T-helper 1 cell (primary cell): Measurements from ENCODE around the gene ARL15.

Experiments used
- DNase-seq, 5 donors: peaks; one replicate each; pipeline ENCODE4 v3.0.0-alpha.2; 2012 to 2020

Gene ARL15

DNA sequence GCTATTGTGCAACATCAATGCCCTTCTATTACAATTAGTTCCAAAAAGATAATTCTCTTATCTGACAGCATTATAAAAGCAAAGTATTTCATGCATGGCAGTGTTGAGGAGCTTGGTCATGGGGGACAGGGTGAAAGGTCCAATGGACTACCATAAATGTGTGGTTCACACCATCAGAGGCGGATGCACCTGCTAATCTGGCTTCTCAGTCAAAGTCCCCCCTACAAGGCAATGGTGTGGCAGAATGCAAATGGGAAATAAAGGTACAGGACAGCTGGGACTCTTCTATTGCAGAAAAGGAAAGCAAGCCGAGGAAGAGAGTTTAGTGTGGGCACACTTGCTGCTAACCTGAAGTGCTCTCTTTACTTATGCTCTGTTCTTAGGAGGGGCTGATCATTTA lies 380.8 kb downstream of the ARL15 start:
- DNase-seq, result no peak

DNA sequence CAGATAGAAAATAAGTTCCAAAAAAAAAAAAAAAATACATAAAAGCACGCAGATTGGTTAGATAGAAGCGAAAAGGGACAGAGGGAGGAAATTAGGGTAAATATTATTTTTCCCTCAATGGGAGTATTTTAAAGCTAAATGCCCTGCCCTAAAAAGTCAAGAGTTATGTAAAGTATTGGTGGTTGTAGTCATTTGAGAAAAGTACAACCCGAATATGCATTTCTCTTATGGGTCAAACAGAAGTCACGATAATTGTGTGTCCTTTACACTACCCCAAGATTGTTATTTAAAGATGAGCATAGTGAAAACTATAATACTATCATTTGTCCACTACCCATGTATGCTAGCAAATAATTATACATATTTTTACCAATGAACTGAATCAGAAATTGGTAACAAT lies 381.2 kb downstream of the ARL15 start:
- no peak for DNase-seq

DNA sequence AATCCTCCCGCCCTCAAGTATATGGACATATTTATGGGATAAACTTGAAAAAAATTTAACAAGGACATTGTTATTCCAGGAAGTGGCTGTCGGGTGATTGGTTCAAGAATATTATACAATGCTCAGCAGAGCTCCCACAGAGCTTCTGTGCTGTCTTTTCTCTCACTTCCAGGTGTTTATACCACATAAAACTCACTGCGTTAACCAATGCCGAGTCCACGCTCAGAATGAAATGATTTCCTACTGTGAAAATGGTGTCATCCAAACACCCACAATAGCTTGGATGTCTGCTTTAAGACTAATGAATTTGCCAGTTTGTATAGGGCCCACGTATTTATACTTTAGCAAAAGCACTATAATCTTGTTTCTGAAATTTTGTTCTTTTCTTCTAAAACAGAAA lies 381.7 kb downstream of the ARL15 start:
- no peak for DNase-seq

DNA sequence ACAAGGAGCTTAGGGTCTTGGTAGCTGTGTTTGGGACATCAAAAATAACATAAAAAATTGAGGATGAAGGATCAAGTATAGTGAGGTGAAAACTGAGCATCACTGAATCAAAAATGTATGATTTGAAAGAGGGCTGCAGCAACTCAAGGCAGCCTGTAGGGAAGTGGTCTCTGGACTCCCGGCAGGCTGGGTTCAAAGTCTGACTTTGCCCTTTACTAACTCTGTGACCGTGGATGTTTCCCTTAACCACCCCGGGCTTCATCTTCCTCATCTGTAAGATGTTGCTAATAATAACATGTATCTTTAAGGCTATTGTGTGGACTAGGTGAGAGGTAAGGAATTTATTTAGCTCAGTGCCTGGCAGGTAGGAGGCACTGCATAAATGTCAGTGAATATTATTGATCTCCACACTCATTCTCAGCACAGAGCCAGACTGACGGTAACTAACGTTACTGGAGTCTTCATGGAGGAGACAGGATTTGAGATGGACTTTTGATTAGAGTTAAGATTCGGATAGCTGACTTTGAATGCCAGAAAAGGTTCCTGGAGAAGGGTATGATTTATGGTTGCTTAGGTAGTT lies 382.6 kb downstream of the ARL15 start:
- DNase-seq, result no peak

DNA sequence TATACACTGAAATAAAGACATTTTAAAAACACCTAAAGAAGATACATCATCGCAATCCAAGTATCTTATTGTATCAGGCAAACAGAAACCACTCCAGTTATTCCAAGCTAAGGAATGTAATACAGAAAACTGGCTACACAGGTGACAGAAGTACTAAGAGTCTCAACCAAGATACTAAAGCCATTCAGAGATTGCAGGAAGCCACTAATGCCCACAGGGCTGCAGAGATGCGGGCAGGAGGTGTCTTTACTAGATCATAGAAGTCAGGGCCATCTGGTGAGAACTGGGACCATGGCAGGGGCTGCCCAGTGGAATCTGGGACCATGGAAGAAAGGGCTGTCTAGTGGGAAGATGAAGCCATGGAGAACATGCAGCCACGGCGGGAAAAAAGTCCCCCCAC lies 384.3 kb downstream of the ARL15 start:
- no peak for DNase-seq

DNA sequence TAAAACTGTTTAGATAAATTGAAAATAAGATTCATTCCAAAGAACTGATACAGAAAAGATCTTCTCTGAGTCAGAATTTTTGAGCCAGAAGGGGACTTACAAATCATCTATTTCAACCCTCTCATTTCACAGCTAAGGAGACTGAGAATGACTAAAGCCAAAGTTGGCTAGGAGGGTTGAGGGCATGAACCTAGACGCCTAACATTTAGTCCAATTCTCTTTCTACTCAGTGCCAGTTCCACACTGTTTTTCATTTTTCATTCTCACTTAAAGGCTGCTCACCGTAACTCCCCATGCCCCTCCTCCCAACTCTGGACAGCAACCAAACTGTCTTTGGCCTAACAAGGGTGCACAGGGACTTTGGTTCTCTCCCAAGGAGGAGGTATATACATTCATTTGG lies 386.0 kb downstream of the ARL15 start:
- no peak for DNase-seq

DNA sequence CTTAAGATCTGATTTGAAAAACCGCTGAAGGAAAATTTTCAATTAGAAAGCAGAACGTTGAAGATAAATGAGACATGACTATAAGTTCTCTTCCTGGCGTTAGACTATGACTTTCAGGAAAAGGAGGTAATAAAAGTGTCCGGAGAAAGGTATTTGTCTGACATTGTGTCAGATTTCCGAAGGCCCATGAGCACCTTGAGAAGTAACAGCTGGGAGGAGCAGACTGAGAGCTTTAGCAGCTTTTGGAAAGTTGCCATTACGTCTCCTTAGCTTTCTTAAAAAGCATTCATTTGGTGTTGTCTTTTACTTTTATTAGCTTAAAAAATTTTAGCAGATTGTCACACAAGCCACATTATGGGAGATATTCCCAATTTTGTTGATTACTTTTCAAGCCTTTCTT lies 386.4 kb downstream of the ARL15 start:
- no peak for DNase-seq

DNA sequence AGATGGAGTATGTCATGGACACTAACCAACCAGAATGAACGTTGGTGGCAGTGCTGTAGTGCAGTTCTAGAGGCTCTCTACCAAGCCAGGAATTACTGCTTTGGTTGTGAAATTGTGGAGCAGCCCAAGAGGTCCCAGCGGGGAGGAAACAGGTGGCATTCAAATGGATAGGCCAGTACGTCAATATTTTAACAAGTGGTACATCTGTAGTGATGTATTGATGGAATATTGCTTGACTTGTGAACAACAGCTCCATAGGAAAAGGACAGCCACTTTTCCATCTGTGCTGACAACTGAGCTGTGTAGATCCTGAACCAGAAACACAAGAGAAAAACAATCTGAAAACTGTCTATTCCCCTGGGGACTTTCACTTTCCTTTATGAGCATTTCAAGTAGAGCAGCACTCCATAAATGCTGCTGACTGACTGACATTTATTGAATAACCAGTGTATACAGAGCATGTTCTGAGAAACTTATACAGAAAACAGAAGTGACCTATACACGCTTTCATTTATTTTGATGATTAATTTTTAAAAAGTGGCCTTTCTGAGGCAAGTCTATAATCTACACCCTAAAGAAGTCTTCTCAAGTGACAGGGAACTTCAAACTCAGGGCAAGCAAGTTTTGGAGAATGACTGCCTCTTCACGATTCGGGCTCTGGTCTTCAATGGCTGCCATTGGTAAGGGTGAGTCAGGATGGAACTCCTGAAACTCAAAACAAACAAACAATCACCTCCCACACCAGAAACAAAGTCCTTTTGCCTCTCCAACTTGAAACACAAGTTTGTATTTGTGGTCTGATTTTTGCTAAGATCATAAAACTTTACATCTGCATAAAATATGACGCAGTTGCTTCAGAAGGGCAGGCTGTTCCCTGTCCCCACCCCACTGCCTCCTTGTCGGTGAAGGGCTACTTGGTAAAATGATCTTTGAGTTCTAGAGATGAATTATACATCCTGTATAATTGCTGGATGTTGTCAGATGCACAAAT lies 387.6 kb downstream of the ARL15 start:
- DNase-seq, result no peak

DNA sequence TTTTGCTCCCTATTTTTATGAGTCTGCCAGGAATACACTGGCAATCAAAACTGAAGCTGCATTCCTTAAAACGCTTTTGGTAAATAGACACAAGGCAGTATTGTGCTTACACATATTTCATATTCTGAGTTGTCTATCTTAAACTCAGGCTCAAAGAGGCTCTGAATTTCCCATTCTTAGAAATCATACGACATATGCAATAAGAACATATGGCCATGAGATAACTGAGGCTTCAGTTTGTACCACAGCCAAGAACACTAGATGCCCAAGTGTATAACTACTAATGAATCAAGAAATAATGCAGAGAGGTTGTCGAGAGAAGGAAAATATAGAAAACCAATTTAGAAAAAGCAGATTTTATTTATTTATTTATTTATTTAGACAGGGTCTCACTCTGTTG lies 392.5 kb downstream of the ARL15 start:
- no peak for DNase-seq

DNA sequence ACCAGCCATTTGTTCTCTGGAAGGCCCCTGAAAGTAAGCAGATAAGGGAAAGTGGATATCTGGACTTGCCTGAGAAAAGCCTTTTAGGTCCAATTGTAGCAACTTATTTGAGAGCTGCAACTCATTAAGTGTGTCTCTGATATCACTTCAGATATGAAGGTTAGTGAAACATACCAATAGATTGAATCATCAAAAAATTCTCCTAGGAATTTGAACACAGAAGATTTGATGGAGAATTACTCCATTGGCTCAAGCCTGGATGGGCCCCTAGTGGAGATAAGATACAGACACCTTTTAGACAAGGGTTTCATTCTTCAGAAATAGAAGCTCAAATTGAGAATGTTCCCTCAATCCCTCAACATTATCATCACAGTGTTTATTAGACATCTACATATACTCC lies 393.3 kb downstream of the ARL15 start:
- DNase-seq, result no peak

DNA sequence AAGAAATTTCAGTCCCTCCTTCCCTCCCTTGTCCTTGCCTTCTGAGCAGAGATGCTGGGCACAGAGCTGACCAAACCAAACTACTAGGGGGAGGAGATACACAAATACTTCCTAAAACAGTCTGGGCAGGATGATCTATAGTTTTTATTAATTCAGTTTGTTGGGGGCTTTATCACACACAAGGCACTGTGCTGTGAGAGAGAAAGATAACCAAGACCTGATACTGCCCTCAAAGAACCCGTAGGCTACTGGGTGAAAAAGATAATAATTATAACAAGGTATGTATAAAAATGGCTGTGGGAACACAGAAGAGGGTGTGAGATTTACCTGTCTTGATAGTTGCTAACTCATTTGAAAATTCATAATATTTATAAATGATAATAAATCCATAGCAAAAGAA lies 395.3 kb downstream of the ARL15 start:
- DNase-seq, result no peak

DNA sequence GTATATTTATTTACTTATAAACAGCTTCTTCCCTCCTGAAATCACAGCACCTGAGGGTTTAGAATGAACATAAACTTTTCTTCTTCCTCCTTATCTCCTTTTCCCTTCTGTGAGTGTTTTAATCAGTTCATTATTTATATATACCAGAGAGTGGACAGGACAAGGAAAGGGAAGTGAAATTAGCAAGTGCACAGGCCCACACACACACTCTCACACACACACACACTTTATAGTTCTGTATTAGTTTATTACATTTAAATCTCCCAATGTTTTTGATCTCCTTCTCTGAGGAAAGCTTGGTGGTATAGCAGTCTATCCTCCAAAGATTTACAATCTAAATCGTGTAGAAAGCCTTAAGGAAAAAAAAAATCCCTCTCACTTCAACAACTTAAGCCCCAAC lies 396.4 kb downstream of the ARL15 start:
- no peak for DNase-seq

DNA sequence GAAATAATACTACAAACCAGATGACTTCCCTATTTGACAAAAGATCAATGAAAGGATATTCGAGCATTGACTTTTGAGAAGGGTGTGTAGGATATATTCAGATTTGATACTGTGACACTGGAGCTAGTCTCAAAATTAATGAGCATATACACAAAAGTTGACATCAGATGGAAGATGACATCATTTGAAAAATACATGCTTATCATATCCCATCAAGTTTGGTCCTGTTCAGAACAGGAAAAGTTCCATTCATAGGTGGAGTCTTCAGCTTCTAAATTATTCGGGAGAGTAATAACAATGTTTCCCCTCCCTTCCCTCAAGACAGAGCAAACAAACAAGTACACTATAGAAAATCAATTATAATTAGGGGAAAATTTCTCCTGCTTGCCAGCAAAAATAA lies 401.6 kb downstream of the ARL15 start:
- no peak for DNase-seq

DNA sequence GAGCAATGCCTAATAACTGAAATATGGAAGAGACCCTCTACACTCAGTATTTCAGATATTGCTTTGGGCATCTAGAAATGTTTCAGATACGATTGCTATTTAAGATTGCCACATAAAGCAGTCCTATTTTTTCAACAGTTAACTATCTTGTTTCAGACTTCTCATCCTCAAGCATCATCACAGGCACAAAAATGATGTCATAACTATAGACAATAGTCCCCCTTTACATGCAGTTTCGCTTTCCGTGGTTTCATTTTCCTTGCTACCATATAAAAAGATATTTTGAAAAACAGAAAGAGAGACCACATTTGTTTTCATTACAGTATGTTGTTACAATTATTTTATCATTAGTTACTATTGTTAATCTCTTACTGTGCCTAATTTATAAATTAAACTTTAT lies 402.5 kb downstream of the ARL15 start:
- DNase-seq, result no peak

DNA sequence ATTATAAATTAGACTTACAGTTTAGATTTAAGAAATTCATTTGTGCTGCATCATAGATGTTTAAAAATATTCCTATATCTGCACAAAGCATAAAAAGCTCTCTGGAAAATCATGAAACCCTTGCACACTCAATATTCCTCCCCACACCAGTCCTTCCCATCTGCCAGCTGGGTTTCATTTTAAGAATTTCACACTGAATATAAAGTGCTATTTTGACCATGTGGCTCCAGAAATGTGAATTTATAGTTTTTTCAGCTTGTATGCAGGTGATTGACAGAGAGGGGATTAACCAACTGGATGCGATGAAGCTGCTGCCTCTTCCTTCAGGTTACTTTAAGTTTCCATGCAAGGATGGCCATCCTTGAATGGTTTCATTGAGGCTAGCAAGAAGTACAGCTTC lies 403.6 kb downstream of the ARL15 start:
- no peak for DNase-seq

DNA sequence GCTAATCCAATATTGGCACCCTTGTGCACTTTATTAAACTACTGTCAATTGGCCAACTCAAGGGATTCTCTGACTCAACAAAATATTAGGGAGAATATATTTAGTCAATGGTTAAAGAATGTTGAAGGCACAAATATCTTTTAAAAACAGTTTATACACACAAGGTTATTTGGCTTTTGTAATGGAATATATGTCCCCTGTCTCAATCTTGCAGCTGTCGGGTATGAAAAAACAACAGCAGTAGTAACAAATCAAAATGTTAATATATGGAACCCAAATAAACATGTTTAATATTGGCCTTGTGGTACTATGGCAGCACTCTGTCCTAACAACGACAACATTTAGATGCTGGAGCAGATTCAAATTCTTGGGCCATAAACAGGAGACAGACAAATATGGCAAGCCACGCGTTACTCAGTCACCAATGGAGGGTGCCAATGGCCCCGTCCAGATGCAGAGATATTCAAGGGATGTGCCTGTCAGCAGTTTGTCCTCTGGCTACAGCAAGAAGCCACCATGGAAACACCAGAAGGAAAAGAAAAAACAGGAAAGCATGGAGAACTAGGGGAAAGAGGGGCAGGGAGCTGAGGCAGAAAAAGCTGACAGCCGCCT lies 408.0 kb downstream of the ARL15 start:
- DNase-seq, result no peak

DNA sequence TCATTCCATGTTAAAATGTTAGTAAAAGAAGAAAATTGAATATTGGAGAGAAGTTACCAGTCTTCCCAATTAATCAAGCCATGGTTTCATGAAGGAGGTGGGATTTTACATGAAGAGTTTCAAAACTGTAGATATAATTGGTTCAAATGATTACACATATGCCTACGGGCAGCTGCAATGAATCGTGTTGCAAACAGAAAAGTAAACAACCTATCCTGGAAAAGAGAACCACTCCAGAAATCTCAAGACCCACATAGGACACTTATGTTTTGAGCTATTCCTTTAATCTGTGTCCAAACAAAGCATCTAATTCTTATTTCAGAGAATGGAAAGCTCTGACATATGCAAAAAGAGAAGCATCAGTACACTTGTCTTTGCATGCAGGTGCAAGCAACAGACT lies 409.7 kb downstream of the ARL15 start:
- no peak for DNase-seq

DNA sequence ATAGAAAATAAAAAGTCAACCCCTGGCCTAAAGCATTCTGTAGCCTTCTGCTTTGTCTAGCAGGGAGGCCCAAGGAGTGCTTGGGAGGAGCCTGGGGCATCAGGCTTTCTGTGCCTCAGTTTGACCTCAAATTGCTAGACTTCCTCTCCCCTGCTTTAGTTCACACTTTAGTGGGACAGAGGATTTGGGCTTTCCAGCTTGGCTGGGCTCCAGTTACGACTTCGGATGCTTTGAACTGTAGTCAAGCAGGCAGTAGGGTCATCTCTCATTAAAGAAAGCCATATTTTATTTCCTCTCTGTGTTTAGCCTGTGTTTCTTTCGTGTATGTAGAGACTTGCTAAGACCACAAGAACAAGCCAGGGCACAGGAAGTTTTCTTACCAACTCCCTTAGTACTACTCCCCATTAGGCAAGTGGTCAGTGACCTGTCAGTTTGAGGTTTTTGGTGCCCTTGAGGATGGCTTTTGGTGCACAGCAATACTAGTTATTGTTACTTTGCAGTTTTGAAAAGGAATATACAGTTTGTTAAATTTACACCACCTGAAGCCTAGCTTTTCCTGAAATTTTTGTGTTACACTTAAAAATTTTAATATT lies 415.2 kb downstream of the ARL15 start:
- DNase-seq, result no peak

DNA sequence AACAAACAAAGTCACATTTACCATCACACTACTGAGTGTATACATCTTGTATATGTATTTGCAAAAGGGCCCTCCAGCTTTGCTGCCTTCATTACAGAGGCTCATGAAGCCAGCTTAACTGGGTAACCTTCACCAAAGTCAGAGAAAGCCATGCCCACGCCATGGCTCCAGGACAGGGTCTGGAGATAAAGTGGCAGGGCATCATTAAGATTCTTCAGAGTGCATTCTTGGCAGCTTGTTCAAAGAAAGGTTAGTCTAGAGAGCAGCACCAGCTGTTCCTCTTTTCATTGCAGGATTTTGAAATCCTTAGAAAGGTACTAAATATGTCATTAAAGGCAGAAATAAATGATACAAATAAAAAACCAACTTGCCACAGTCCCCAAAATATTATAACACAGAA lies 416.7 kb downstream of the ARL15 start:
- no peak for DNase-seq

DNA sequence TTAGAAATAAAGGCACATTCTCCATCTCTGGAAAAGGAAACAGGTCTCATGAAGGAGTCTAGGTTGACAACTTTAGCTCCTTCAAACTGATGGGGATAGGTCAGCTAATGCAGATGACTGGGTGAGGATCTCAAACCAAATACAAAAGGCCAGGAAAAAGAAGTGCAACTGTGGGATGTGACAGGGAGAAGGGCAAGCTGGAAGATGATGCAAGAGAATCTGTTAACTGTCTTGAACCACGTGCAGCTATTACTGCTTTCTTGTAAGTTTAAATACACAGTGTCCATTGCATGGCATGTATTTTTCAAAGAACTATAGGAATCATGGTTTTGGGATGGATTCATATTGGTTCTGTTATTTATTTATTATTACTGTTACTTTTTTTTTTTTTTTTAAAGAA lies 418.1 kb downstream of the ARL15 start:
- DNase-seq, result no peak

DNA sequence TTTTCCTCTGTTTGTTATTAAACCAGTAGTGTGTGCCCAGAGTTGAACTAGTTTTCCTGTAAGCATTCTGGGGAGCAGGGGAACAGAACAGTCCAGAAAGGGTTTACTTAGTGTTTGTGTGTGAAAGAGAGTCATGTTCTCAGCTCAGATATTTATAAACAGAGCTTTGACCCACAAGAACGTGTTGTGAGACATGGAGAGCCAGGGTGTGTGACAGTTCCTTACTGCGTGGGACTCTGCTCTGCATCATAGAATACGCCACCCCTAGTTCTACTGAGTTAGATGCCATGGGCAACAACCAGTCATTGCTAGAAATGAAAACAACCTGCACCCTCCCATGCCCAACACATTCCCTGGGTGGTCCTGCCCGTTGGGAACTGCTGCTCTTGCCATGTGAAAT lies 419.2 kb downstream of the ARL15 start:
- DNase-seq, result no peak

DNA sequence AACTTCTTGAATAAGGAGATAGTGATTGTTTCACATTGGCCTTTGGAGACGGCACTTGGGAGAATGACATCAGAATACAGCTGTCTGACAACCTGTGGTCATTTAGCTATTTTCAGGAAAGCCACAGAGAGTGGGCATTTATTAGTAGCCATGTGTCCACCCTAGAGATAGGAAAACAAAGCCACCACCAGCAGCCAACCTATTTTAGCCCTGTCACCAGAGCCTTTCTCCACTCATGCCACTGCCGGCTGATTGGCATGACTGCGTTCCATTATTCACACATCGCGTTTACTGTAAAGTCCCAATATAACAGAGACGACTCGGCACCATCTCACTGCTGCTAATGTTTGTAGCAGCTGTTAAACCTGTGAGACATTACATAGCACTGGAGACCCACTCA lies 419.9 kb downstream of the ARL15 start:
- DNase-seq, result no peak

DNA sequence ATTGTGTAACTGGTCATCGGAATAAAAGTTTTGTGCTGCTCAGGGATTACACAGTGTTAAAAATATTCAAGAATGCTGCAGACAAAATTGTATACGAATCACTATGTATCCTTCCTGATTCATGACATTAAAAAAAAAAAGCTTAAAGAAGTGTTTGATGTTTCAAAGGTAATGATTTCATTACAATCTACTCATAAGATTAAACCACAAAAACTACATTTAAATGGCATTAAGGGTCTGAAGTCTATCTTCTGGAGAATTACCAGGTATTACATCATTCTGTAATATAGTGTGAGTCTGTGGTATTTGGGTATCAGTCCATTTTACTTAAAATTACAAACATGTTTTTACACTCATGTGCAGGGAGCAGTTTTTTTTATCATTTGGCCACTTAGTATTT lies 425.5 kb downstream of the ARL15 start:
- no peak for DNase-seq

DNA sequence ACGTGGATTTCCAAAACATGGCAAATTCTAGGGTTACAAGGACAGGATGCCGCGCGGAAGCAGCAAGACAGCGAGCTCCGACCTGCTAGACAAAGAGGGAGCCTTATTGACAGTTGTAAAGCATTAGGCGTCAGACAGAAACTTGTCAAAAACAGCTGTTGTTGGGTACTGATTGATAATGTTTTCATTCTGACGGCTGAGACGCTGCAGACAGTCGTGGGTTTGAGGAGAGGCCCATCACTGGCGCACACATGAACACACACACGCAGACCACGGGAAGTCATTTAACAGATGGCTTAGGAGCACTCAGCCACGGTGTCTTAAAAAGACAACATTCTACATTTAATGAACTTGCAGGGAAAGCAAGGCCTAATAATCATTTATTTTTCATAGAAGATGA lies 426.0 kb downstream of the ARL15 start:
- no peak for DNase-seq
